Endodermal cell (in vitro differentiated cells): ENCODE data around the gene MDH2. TPM values are rescaled to one million over a fixed set of nuclear protein-coding genes. Genes with fewer than 3 reads are reported as not detected.
"Not testable (repeated sequence)": the region's sequence is repeated elsewhere in the genome, so short reads cannot be mapped to it uniquely, and the experiment has no call there.

Source experiments
- DNase-seq: peaks from one replicate; pipeline ENCODE4 v3.0.0-alpha.2; 2017
- H3K27ac ChIP-seq: 2 replicates; pipeline ENCODE4 v1.5.1; 2013; ENCODE audit warnings: mild to moderate bottlenecking, low read depth, low read length, moderate library complexity
- H3K27me3 ChIP-seq: 2 replicates; pipeline ENCODE4 v1.6.1; 2013; ENCODE audit warnings: mild to moderate bottlenecking, low read length, moderate library complexity; ENCODE audit not compliant: insufficient read depth, control insufficient read depth, poor library complexity, severe bottlenecking
- H3K36me3 ChIP-seq: 2 replicates; pipeline ENCODE4 v1.7.0; 2013; ENCODE audit warnings: mild to moderate bottlenecking, low read length, moderate library complexity; ENCODE audit not compliant: control insufficient read depth, insufficient read depth
- H3K4me1 ChIP-seq: one replicate; pipeline ENCODE4 v1.7.0; 2013; ENCODE audit warnings: low read length; ENCODE audit not compliant: control insufficient read depth, insufficient read depth
- H3K4me3 ChIP-seq: 2 replicates; pipeline ENCODE4 v1.5.1; 2013; ENCODE audit warnings: mild to moderate bottlenecking, low read length, moderate library complexity
- H3K9ac ChIP-seq: 2 replicates; pipeline ENCODE4 v1.6.1; 2013; ENCODE audit warnings: mild to moderate bottlenecking, low read length, moderate library complexity; ENCODE audit not compliant: poor library complexity, severe bottlenecking; ENCODE audit errors: extremely low read depth
- H3K9me3 ChIP-seq: 2 replicates; pipeline ENCODE4 v1.6.1; 2013; ENCODE audit warnings: mild to moderate bottlenecking, low read length, moderate library complexity; ENCODE audit not compliant: control insufficient read depth
- H3K27ac Mint-ChIP-seq: 2 replicates; pipeline ENCODE4 v1.8.0; 2020; ENCODE audit warnings: mixed read lengths
- H3K27me3 Mint-ChIP-seq: 2 replicates; pipeline ENCODE4 v1.8.0; 2021; ENCODE audit warnings: mild to moderate bottlenecking, mixed read lengths; ENCODE audit not compliant: insufficient read depth
- H3K36me3 Mint-ChIP-seq: 2 replicates; pipeline ENCODE4 v1.8.0; 2020; ENCODE audit warnings: low read depth, mixed read lengths
- H3K4me1 Mint-ChIP-seq: 2 replicates; pipeline ENCODE4 v1.8.0; 2020; ENCODE audit warnings: mixed read lengths
- H3K4me3 Mint-ChIP-seq: 2 replicates; pipeline ENCODE4 v1.8.0; 2020; ENCODE audit warnings: mild to moderate bottlenecking, moderate library complexity, mixed read lengths
- H3K9me3 Mint-ChIP-seq: 2 replicates; pipeline ENCODE4 v1.8.0; 2020; ENCODE audit warnings: mild to moderate bottlenecking, mixed read lengths
- WGBS, 2 experiments: methylation state at CpG; one replicate each; pipeline versions ENCODE4 v1.1.5 to v1.1.7; 2013; ENCODE audit warnings: missing lambda C conversion rate in 2 of 2, mixed read lengths in 1 of 2; ENCODE audit not compliant: insufficient coverage in 1 of 2, insufficient read length in 1 of 2; 5-methylcytosine and 5-hydroxymethylcytosine counted together
- total RNA-seq, 2 donors: library from RNA; stranded (reverse); fragmentation: NEBNext Ultra II Directional in 1 of 2; extraction: Animal tissue kit (Norgen Biotek cat#: 25700) in 1 of 2; gene quantifications; 2 replicates in 1 of 2; 3 replicates in 1 of 2; pipeline ENCODE4 v1.2.1, GENCODE V29; 2021
- TF ChIP-seq, protein P1 (sequence below): fragments of 200-600 bp; sonication (generic); conservative IDR thresholded peaks from 2 replicates; pipeline ENCODE4 v1.5.0; 2021; ENCODE audit warnings: antibody characterized with exemption, mild to moderate bottlenecking

The MDH2 gene
- total RNA-seq, 2 donors from 2014 or later, result 211 to 253 TPM

DNA sequence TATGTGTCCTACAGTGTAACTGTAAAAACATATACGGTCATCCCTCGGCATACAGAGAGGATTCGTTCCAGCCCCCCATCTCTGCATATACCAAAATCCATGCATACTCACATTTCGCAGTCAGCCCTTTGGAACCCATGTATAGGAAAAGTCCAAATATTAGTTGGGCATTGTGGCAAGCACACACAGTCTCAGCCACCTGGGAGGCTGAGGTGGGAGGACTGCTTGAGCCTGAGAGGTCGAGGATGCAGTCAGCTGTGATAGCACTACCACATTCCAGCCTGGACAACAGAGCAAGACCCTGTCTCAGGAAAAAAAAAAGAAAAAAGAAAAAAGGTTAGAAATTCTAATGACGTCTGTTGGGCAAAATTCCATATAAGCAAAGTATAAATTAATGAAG is 29.1 kb downstream of the MDH2 start:
- H3K9me3 Mint-ChIP-seq, result peaks cover 2% of the 10 kb centered on the region
- Histone ChIP-seq H3K9me3 (no peaks in the 10 kb centered on the region), H3K4me3 (no peak overlapping the region), H3K27ac (no peak overlapping the region), H3K9ac (no peak overlapping the region), H3K27me3 (no peaks in the 10 kb centered on the region), H3K4me1 (no peaks in the 10 kb centered on the region), H3K36me3 (no peaks in the 10 kb centered on the region)
- TF ChIP-seq, protein P1, sequence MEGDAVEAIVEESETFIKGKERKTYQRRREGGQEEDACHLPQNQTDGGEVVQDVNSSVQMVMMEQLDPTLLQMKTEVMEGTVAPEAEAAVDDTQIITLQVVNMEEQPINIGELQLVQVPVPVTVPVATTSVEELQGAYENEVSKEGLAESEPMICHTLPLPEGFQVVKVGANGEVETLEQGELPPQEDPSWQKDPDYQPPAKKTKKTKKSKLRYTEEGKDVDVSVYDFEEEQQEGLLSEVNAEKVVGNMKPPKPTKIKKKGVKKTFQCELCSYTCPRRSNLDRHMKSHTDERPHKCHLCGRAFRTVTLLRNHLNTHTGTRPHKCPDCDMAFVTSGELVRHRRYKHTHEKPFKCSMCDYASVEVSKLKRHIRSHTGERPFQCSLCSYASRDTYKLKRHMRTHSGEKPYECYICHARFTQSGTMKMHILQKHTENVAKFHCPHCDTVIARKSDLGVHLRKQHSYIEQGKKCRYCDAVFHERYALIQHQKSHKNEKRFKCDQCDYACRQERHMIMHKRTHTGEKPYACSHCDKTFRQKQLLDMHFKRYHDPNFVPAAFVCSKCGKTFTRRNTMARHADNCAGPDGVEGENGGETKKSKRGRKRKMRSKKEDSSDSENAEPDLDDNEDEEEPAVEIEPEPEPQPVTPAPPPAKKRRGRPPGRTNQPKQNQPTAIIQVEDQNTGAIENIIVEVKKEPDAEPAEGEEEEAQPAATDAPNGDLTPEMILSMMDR, result no peak
- 93 to 94% methylated on average over 2 to 6 of the region's 6 CpGs for WGBS, 2 experiments
- H3K27me3 Mint-ChIP-seq, result no peaks in the 10 kb centered on the region
- H3K27ac Mint-ChIP-seq, result no peak overlapping the region
- H3K36me3 Mint-ChIP-seq, result peaks cover 3% of the 10 kb centered on the region
- no peak overlapping the region for H3K4me3 Mint-ChIP-seq
- DNase-seq, result no peak
- H3K4me1 Mint-ChIP-seq, result no peaks in the 10 kb centered on the region

DNA sequence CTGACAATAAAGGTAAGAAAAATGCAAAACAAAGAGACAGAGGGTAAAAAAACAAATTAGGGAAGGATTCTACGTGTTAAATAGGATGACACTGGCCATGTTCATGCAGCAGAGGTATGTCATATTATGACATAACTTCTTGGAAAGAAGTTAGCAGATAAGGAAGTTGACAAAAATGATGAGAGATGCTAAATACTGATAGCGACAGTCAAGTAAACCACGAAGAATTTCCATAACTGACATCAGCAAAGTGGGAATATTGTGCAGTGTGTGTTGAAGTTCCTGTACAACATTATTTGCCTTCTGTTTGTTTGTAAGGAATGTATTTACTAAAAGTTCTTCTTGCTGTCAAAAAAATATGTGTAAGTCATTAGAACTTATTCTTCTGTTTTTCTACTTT is 29.5 kb downstream of the MDH2 start:
- TF ChIP-seq, protein P1, result no peak
- no peak overlapping the region for H3K27ac ChIP-seq
- no peak overlapping the region for H3K4me3 ChIP-seq
- H3K4me3 Mint-ChIP-seq, result no peak overlapping the region
- no peaks in the 10 kb centered on the region for H3K4me1 ChIP-seq
- H3K36me3 Mint-ChIP-seq, result peaks cover 3% of the 10 kb centered on the region
- peaks cover 2% of the 10 kb centered on the region for H3K9me3 Mint-ChIP-seq
- H3K9ac ChIP-seq, result no peak overlapping the region
- H3K36me3 ChIP-seq, result no peaks in the 10 kb centered on the region
- WGBS, 2 experiments, result 89 to 93% methylated on average over 3 of the region's 3 CpGs
- H3K27me3 ChIP-seq, result no peaks in the 10 kb centered on the region
- peaks cover 3% of the 10 kb centered on the region for H3K4me1 Mint-ChIP-seq
- no peak for DNase-seq
- no peaks in the 10 kb centered on the region for H3K9me3 ChIP-seq
- H3K27ac Mint-ChIP-seq, result no peak overlapping the region
- H3K27me3 Mint-ChIP-seq, result no peaks in the 10 kb centered on the region

DNA sequence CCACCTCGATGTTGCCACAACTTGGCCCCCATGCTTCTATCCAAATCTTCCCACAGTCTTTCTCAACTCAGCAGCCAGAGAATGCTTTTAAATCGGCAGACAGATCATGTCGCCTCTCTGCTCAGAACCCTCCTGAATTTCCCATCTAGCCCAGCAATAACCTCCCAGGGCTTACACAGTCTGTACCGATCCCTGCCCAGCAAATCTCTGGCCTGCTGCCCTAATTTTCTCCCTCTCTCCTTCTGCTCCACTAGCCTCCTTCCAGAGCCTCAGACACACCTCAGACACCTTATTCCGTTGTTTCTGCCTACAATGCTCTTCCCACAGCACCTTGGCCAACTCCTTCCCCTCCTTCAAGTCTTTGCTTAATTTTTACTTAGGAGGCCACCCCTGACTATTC is 32.3 kb downstream of the MDH2 start:
- Histone ChIP-seq H3K27me3 (no peaks in the 10 kb centered on the region), H3K36me3 (no peaks in the 10 kb centered on the region), H3K9ac (no peak overlapping the region), H3K27ac (no peak overlapping the region), H3K4me3 (no peak overlapping the region), H3K9me3 (no peaks in the 10 kb centered on the region), H3K4me1 (no peaks in the 10 kb centered on the region)
- H3K9me3 Mint-ChIP-seq, result no peaks in the 10 kb centered on the region
- peaks cover 5% of the 10 kb centered on the region for H3K4me1 Mint-ChIP-seq
- no peak overlapping the region for H3K4me3 Mint-ChIP-seq
- H3K27ac Mint-ChIP-seq, result no peak overlapping the region
- 90 to 98% methylated on average over 5 of the region's 5 CpGs for WGBS, 2 experiments
- no peaks in the 10 kb centered on the region for H3K27me3 Mint-ChIP-seq
- no peaks in the 10 kb centered on the region for H3K36me3 Mint-ChIP-seq
- DNase-seq, result no peak
- TF ChIP-seq, protein P1, result no peak

DNA sequence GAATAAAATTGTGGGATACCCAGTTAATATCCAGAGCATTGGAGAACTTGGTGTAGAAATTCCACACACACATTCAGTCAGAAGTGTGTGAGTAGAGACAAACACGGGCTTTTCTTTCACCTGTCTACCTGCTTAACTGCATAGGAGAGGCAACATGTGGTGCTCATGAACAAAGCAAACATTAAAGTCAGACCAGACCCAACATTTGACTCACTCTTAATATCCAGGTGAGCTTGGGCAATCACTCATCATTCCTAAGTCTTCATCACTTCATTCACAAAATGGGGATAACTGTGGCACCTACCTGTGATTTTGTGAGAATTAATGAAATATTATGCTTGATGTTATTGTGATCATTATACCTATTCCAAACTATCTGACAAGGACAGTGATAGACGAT is 36.2 kb downstream of the MDH2 start:
- not testable (repeated sequence) for H3K4me1 ChIP-seq, H3K4me3 ChIP-seq, H3K27me3 Mint-ChIP-seq, H3K9me3 Mint-ChIP-seq, H3K4me1 Mint-ChIP-seq, H3K27ac ChIP-seq, DNase-seq, H3K36me3 Mint-ChIP-seq, H3K36me3 ChIP-seq, H3K4me3 Mint-ChIP-seq, H3K9me3 ChIP-seq, H3K27ac Mint-ChIP-seq, H3K9ac ChIP-seq, H3K27me3 ChIP-seq
- WGBS, 2 experiments, result 86 to 91% methylated on average over 1 to 2 of the region's 2 CpGs
